ENCODE measurements around the gene PDK3. TPM values are rescaled to one million over a fixed set of nuclear protein-coding genes. Genes with fewer than 3 reads are reported as not detected.

PDK3 gene
- polyA plus RNA-seq, 1 of the 3 experiments (the other 2 are of a cell fraction): 2.5 TPM

GRCh38 chrX:24465532-24465865, 413 bp downstream of the PDK3 start:
- no peaks in the 10 kb centered on the region for H3K9me2 ChIP-seq
- no peaks in the 10 kb centered on the region for H3K79me2 ChIP-seq (ENCODE audit: insufficient read depth)
- no peaks in the 10 kb centered on the region; the same call in 1 of the 2 replicates for H3K27me3 ChIP-seq (ENCODE audit: insufficient read depth)
- no peaks in the 10 kb centered on the region for H3K36me3 ChIP-seq (replicated peaks in 1 of 2; ENCODE audit: control insufficient read depth in 1 of 2, insufficient read depth in 2 of 2, low read length in 1 of 2)
- H2AFZ ChIP-seq (ENCODE audit: low read depth): peak overlapping the region; percentile 82
- no peaks in the 10 kb centered on the region for H3K9me3 ChIP-seq
- no peaks in the 10 kb centered on the region for H3F3A ChIP-seq (replicated peaks; ENCODE audit: insufficient read depth)
- peak overlapping the region; percentile 69 for H3K9ac ChIP-seq
- H4K20me1 ChIP-seq (ENCODE audit: insufficient read depth): no peaks in the 10 kb centered on the region
- H3K4me3 ChIP-seq (ENCODE audit: low read depth in 2 of 2, low read length in 1 of 2): peak overlapping the region; percentile 62 to 71
- CTCF ChIA-PET: no interaction called here
- H3K27ac ChIP-seq (ENCODE audit: low read depth in 2 of 2, low read length in 1 of 2): peak overlapping the region in 1 of 2 experiments; percentile 50; a peak in 1 of 4 replicates
- 21% methylated on average over 17 of the region's 25 CpGs for WGBS (ENCODE audit: low lambda C conversion rate)
- no peak for TF ChIP-seq RFX5 (IDR thresholded peaks at IDR 0.05; ENCODE audit: low read length)
- no peak for TF ChIP-seq SMC3 (IDR thresholded peaks at IDR 0.05; ENCODE audit: low read depth, low read length)
- TF ChIP-seq FOXM1 (IDR thresholded peaks at IDR 0.05; ENCODE audit: low read depth): no peak
- TF ChIP-seq EP300 (IDR thresholded peaks at IDR 0.05; ENCODE audit: borderline replicate concordance in 1 of 2, low read depth in 1 of 2, low read length in 1 of 2): no peak
- TF ChIP-seq MAX (IDR thresholded peaks at IDR 0.05; ENCODE audit: low read depth): no peak
- no peak for TF ChIP-seq PBX3 (IDR thresholded peaks at IDR 0.05)
- H3K4me2 ChIP-seq: peak overlapping the region; percentile 81
- no peak for DNase-seq
- peaks cover 0 to 5% of the 10 kb centered on the region in 2 experiments; a peak in 2 of 4 replicates for H3K4me1 ChIP-seq (ENCODE audit: control insufficient read depth in 1 of 2, insufficient read depth in 2 of 2, low read depth in 1 of 2, low read length in 1 of 2)
- POLR2A ChIA-PET: interaction anchor here (0.7 kb wide), 1 partner anchor 429 kb away, joined by 4 read pairs; no protein-coding TSS in a partner anchor

GRCh38 chrX:24466025-24466424, 939 bp downstream of the PDK3 start:
- DNase-seq: no peak
- Histone ChIP-seq H3K9me3 (no peaks in the 10 kb centered on the region), H3F3A (replicated peaks; ENCODE audit: insufficient read depth) (no peaks in the 10 kb centered on the region), H3K4me1 (ENCODE audit: control insufficient read depth in 1 of 2, insufficient read depth in 2 of 2, low read depth in 1 of 2, low read length in 1 of 2) (peaks cover 0 to 5% of the 10 kb centered on the region in 2 experiments; a peak in 2 of 4 replicates), H3K27me3 (ENCODE audit: insufficient read depth) (no peaks in the 10 kb centered on the region; the same call in 1 of the 2 replicates), H3K9me2 (no peaks in the 10 kb centered on the region), H3K27ac (ENCODE audit: low read depth in 2 of 2, low read length in 1 of 2) (no peak overlapping the region), H3K9ac (no peak overlapping the region), H3K79me2 (ENCODE audit: insufficient read depth) (no peaks in the 10 kb centered on the region), H3K4me2 (peak overlapping the region; percentile 81), H4K20me1 (ENCODE audit: insufficient read depth) (no peaks in the 10 kb centered on the region), H2AFZ (ENCODE audit: low read depth) (peak overlapping the region; percentile 82), H3K36me3 (replicated peaks in 1 of 2; ENCODE audit: control insufficient read depth in 1 of 2, insufficient read depth in 2 of 2, low read length in 1 of 2) (no peaks in the 10 kb centered on the region), H3K4me3 (ENCODE audit: low read depth in 2 of 2, low read length in 1 of 2) (peak overlapping the region; percentile 62 to 71)
- 42% methylated on average over 11 of the region's 11 CpGs for WGBS (ENCODE audit: low lambda C conversion rate)
- POLR2A ChIA-PET: no interaction called here
- CTCF ChIA-PET: no interaction called here
- TF ChIP-seq USF1 (IDR thresholded peaks at IDR 0.05; ENCODE audit: borderline replicate concordance, low read depth) (no peak), ZBTB33 (IDR thresholded peaks at IDR 0.05; ENCODE audit: borderline replicate concordance, low read depth) (no peak), FOSL2 (IDR thresholded peaks at IDR 0.05; ENCODE audit: borderline replicate concordance, low read depth) (no peak), FOXM1 (IDR thresholded peaks at IDR 0.05; ENCODE audit: low read depth) (no peak), EZH2phosphoT487 (IDR thresholded peaks at IDR 0.05; ENCODE audit: borderline replicate concordance, low read depth) (no peak), FOXJ3 (CRISPR knock-in tag; IDR thresholded peaks at IDR 0.05) (no peak), IRF3 (IDR thresholded peaks at IDR 0.05; ENCODE audit: low read depth, low read length) (no peak), NFIC (IDR thresholded peaks at IDR 0.05; ENCODE audit: borderline replicate concordance) (no peak), RFX5 (IDR thresholded peaks at IDR 0.05; ENCODE audit: low read length) (no peak), NRF1 (IDR thresholded peaks at IDR 0.05; ENCODE audit: low read depth, low read length) (no peak), ELF1 (IDR thresholded peaks at IDR 0.05) (no peak), USF2 (IDR thresholded peaks at IDR 0.05; ENCODE audit: borderline replicate concordance, low read depth, low read length) (no peak), TAF1 (IDR thresholded peaks at IDR 0.05; ENCODE audit: borderline replicate concordance, low read depth, low read length) (no peak), POLR2AphosphoS5 (IDR thresholded peaks at IDR 0.05; ENCODE audit: low read depth, low read length) (no peak)

Data from SK-N-SH (cell line).